ENCODE data around the gene CCDC112.

DNA sequence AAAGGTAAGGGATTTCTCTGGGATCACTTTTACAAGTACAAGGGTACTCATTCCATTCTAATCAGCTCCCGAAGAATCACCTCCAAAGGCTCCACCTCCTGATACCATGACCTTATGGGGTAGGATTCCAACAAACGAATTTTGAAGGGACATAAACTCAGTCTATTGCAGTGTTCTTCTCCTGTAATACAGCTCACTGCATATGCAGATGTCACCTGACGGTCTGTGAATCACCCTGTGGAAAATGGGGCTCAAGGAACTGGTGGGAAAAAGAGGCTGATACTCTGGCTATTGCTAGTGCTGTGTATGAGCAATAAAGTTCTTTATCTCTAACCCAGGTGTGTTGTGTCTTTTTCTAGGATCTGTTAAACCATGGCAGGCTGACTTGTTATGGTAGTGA, 42.4 kb upstream of the CCDC112 start:
- TF ChIP-seq RAD21 (IDR thresholded peaks at IDR 0.05; ENCODE audit: low read depth) (no peak), CREB1 (IDR thresholded peaks at IDR 0.05; ENCODE audit: low read depth) (no peak), FOXM1 (IDR thresholded peaks at IDR 0.05; ENCODE audit: borderline replicate concordance, low read depth) (no peak), EP300 (IDR thresholded peaks at IDR 0.05; ENCODE audit: borderline replicate concordance) (no peak), TAF1 (IDR thresholded peaks at IDR 0.05; ENCODE audit: low read depth) (no peak), TCF12 (IDR thresholded peaks at IDR 0.05; ENCODE audit: low read depth) (no peak)
- TF ChIP-seq, protein P1, sequence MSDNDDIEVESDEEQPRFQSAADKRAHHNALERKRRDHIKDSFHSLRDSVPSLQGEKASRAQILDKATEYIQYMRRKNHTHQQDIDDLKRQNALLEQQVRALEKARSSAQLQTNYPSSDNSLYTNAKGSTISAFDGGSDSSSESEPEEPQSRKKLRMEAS (IDR thresholded peaks at IDR 0.05) = no peak

Measured in Ishikawa (cell line).